HTR-8/SVneo (cell line): ENCODE results near the gene SCPEP1.
A peak's percentile ranks its signal among the peaks of the same experiment; 100 is the strongest.
"Not testable (repeated sequence)": the region's sequence is repeated elsewhere in the genome, so short reads cannot be mapped to it uniquely, and the experiment has no call there.

Source experiments
- DNase-seq: peaks from one replicate; pipeline ENCODE4 v3.0.0; 2011; ENCODE audit warnings: low spot score, mixed read lengths; ENCODE audit not compliant: insufficient read length
- FAIRE-seq: peaks from 2 replicates; lab custom pipeline; 2011; peaks lifted over from hg19 to GRCh38; lab: Jason Lieb, UNC

Gene SCPEP1

DNA sequence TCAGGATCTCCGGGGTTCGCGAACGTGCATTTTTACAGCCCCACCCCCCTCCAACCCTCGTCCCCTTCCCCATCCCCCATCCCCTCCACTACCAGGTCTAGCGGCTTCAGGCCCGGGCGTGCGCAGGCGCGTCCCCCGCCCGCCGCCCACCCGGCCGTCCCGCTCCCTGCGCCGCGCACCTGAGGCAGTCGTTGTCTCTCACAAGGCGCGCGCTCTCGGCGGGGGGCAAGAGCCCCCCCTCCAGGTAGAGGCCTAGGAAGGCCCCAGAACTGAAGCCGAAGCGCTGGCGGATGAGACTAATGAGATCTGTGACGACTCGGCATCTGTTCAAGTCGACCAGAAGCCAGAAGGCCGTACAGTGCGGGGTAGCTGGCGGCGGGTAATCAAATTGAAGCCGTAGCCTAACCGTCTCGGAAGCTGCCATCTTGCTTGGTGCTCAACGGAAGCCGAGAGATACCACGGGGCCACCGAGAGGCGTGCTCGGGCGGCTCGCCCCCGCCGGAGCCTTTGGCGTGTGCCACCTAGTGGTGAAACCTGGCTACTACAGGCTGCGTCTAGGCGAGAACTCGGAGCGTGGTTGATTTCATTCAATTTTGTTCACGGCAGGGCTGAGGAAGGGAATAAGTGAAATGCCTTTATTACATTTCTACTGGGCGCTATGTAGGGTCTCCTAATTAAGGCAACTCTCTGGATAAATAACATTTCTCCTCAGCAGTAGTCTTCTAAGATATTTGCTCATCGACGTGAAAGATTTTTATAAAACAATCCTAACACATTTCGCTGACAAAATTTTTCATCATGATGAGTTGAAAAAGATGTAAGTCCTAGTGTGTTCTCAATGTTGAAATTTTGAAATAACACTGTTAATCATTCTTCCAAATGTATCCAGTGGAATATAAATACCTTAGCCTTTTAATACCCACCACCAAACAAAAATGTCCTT lies 17.1 kb upstream of the SCPEP1 start, which contains the start of gene COIL:
Gene COIL (minus strand): TSS at position 455 of the 943 bp plus-strand sequence. CDS start 31 bp downstream, at position 424.
- DNase-seq (peak; percentile 96), FAIRE-seq (peak; percentile 89)

DNA sequence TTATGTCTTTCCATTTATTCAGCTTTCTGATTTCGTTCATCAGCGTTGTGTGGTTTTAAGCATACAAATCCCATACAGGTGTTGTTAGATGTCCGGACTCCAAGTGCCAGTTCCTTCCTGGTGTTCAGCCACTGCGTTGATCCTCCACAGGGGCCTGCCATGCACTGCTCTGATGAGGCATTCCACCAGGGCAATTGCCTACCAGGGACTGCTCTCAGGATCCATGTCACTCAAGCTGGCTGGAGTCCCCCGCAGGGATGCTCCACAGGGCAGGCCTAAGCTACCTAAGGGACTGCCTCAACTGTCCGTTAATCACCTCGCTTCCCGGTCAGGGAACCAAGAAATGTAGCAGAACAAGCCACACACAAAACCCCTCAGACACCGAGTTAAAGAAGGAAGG lies 12.7 kb upstream of the SCPEP1 start:
- FAIRE-seq, result not testable (repeated sequence)

DNA sequence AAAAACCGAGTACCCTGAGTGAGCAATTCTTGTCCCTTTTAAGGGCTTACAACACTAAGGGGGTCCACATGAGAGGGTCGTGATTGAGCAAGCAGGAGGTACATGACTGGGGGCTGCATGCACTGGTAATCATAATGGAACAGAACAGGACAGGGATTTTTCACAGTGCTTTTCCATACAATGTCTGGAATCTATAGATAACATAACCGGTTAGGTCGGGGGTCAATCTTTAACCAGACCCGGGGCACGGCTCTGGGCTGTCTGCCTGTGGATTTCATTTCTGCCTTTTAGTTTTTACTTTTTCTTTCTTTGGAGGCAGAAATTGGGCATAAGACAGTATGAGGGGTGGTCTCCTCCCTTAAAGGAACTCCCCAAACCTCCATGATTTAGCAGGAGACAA lies 12.2 kb upstream of the SCPEP1 start:
- not testable (repeated sequence) for DNase-seq, FAIRE-seq

More for the DNA sequence above, 12.7 kb upstream of the SCPEP1 start:
- DNase-seq, result not testable (repeated sequence)

DNA sequence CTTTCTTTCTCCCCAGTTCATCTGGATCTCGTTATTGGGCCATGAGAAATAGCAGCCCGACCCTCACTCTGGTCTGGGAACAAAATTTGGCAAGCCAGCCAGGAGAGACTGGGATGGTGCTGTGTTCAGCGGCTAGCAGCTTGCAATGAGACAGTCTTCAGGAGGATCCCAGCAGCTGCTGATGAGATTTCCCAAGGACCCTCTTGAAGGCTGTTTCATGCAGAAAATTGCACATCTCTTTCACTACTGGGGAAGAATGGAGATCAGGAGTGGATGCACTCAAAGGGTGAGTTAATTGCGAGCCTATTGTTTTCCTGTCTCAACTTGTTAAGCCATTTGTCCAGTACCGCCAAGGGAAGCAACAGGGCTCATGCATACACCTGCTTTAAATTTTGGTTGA lies 11.6 kb upstream of the SCPEP1 start:
- no peak for FAIRE-seq
- DNase-seq, result no peak

DNA sequence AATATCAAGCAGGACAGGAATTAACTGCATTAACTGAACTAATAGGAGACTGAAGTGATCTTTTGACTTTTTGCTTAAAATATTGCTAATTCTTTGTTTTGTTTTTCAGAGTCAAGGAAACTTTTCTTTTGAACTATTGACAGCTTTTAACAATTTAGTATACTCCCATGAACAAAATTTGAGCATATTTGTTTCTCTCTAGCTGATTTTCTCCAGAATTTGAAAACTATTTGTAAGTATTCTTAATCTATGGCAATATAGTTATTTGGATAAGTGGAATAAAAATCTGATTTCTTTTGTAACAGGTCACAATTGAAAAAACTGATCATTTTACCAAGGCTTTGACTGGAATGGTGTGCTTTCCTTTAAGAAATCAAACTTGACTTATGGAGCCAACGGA lies 7.0 kb upstream of the SCPEP1 start:
- DNase-seq (no peak), FAIRE-seq (no peak)

DNA sequence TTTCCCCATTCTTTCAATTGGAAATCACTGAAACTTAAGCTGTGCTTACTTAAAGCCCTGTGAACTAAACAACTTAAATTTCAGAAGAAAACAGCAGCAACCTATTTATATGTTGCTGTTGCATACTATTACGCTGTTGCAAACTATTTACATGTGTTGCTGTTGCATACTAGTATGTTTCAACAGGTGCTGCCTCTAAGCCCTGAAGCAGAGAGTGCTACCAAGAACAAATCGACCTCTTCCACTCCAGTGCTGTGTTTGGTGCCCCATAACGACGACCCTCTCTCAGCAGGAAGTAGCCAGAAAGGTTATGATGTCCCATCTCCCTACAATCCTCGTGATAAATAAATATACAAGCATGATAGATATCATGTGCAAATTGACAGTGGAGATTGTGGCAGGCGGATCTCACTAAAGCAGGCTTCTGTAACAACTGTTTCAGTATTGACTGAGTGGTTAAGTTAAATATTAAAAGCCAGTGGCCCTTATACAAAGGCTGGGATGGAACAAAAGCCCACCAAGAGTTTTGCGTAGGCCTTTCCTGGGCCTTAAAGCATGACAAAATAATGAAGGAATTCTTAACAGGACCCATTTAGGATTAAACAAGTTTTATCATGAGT lies 5.7 kb upstream of the SCPEP1 start:
- no peak for DNase-seq
- FAIRE-seq, result peak; percentile 89

DNA sequence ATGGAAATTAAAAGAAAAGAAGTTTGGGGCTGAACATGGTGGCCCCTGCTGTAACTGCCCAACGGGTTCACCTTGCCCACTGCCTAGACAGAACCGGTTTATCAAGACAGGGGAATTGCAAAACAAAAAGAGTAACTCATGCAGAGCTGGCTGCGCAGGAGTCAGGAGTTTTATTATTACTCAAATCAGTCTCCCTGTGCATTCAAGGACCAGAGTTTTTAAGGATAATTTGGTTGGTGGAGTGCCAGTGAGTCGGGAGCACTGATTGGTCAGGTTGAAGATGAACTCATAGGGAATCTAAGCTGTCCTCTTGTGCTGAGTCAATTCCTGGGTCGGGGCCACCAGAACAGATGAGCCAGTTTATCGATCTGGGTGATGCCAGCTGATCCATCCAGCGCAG lies 4.4 kb upstream of the SCPEP1 start:
- DNase-seq (no peak), FAIRE-seq (no peak)

DNA sequence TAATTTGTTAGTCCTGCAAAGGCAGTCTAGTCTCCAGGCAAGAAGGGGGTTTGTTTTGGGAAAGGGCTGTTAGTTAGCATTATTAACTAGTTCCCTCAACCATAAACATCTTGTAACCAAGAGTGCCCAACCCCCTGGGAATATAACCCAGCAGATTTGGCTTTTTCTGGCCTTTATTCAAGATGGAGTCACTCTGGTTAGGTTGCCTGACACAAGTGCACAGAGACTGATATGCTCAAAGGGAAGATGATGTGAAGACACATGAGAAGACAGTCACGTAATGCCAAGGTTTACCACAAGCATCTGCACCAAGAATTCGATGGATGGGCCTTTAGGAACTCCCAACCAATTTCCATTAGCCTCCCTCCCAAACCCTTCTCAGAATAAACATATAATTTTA lies 3.9 kb upstream of the SCPEP1 start:
- no peak for FAIRE-seq
- DNase-seq, result no peak

DNA sequence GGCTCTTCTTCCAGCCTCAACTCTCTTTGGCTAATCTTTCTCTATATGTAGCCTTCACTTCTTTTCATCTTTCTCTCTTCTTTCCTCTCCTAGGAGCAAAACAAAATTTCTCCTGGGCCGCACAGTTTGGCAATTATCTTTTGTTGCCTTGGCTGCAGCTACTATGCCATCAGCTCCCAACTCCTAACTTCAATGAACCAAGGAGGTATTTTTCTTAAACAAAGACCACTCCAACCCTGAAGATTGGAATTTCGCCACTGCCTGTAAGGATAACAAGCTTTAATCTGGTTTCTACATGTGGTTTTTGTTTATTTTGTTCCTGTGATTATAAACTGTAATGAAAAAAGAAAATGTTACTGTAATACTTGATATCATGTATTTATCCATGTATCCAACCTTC lies 2.3 kb upstream of the SCPEP1 start:
- no peak for DNase-seq
- no peak for FAIRE-seq

DNA sequence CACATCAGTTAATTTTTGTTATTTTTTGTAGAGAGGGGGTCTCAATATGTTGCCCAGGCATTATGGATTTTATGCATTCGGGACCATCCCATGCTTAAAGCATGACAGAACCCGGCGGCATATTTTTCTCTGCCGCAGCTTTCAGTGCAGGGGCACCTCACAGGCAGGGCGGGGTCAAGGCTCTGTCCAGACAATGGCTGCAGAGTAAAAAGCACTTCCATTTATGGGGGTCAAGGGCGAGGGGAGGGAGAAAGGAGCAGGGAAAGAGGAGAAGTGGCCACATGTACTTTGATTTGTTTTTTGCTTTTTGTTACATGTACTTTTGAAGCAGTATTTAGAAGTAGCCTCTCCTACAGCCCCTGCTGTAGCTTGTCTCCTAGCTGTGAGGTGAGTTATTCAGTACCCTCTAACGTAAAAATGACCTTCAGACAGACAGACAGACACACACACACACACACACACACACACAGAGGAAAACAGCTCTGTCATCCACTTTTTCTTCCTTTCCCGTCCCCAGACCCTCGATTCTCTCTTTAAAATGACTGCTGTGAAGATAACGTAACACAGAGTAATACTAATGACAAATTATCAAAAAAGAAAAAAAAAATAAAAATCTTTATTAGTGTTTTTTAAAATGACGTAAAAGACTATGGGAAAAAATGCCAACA lies 856 bp upstream of the SCPEP1 start:
- no peak for DNase-seq

DNA sequence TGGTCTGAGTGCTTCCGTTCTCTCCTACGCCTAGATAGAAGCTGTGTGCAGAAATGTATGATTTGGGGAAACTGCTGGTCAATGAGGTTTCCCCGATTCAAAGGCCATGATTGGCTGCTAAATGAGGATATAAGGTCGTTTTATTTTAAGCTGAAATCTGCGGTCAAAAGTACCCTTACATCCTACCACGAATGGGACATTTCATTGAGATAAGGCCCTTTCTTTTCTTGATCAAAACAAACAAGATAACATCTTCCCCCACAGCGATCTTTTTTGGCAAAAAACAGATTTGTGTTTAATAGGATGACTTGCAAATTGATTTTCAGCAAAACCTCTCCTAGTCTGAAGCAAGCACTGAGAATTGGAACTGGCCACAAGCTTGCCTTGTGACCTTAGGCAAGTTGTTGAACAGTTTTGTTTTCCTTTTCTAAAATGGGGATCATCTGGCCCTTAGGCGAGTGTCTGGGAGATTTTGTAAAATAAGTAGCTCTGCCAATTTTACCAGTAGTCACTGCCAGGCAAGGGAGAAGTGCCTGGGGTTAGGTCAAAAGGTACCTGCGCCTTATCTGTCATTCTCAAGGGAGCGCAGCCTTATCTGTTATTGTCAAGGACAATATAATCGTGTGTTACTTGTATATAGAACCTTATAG lies 635 bp downstream of the SCPEP1 start:
- peak; percentile 42 for FAIRE-seq
- DNase-seq, result no peak

More for the DNA sequence above, 856 bp upstream of the SCPEP1 start:
- FAIRE-seq, result no peak

DNA sequence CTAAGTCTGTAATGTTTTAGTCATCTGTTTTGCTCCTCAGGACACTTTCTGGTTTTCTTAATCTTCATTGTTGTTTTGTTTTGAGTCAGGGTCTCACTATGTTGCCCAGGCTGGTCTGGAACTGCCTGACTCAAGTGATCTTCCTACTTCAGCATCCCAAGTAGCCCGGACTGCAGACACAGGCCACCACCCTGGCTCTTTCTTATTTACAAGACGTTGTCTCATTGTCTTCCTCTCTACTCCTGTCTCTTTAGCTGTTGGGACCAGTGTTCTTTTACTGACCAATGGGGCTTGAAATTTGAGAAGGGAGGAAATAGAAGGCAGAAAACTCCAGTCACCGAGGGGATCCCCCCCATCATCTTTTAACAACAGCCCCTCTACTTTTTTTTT lies 1.2 kb downstream of the SCPEP1 start:
- FAIRE-seq, result no peak
- DNase-seq, result no peak

DNA sequence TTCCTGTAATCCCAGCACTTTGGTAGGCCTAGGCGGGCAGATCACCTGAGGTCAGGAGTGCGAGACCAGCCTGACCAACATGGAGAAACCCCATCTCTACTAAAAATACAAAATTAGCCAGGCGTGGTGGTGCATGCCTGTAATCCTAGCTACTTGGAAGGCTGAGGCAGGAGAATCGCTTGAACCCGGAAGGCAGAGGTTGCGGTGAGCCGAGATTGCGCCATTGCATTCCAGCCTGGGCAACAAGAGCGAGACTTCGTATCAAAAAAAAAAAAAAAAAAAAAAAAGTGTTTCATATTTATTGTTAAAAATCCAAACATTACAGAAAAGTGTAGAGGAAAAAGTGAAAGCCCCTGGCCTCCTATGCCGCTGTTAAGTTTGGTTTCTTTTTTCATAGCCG lies 2.6 kb downstream of the SCPEP1 start:
- FAIRE-seq, DNase-seq: not testable (repeated sequence)

DNA sequence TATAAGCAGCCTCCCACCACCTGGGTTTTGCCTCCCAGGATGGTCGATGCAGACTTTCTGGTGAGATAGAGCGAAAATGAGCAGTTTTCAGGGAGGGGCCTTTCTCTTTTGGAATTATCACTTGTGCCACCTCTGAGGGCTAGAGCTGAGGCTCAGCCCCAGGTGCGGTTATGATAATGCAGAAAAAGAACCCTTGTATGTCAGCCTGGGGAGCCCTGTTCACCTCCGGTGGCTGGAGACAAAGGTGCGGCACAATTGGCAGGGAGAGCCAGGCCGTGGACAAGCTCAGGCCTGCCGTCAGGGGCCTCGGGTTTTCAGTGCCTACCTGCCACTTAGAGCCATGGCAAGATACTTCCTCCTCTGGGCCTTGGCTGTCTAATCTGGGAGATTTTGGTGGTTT lies 4.4 kb downstream of the SCPEP1 start:
- FAIRE-seq (no peak), DNase-seq (no peak)

DNA sequence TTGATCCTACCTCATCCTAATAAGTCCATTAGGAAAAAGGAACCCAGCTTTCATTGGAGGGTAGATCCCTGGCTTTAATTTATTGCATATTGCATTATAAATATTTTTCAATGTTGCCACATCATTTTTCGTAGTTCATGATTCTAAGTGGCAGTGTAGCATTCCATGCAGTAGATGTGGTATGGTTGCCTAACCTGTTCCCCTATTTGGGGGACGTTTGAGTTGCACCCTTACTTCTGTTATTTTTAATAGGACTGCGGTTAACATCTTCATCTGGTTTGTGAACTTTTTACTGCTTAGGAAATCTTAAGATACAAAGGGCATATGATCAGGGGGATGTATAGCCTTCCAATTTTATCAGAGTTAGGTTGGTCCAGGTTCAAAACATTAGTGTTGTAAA lies 5.4 kb downstream of the SCPEP1 start:
- FAIRE-seq, result no peak
- DNase-seq, result no peak

DNA sequence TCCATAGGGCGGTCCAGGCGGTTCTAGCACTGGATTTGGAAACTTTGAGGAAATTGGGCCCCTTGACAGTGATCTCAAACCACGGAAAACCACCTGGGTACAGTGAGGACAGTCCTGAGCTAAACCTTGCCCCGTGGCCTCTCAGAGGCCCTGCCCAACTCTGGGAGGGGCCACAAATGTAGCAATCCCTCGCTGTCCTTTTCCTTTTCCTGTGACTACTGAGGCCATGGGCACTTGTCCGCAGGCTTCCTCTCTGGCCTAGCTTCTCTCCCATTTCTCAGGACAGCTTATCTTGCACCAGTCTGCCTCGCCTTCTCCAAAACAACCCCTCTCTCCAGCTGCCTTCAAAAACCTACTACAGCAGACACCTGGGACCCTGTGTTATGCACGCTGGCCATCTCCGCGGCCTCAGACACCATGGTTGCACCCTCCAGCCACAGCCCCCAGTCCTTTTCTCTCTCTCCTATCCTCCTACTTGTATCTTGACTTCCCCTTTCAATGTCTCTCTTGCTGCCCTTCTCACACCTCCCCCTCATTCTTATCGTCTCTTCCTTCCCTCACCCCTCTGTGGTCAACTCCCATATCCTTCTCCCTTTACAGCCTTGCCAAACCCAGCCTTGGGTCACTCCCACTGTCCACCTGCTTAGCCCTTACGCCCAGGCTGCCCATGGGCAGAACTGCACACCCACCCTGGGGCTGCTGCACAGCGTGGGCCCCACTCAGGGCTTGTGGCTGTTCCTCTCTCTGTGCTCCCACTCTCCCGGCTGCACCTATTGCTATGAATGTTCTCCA lies 7.6 kb downstream of the SCPEP1 start:
- FAIRE-seq, result peak; percentile 26
- no peak for DNase-seq

DNA sequence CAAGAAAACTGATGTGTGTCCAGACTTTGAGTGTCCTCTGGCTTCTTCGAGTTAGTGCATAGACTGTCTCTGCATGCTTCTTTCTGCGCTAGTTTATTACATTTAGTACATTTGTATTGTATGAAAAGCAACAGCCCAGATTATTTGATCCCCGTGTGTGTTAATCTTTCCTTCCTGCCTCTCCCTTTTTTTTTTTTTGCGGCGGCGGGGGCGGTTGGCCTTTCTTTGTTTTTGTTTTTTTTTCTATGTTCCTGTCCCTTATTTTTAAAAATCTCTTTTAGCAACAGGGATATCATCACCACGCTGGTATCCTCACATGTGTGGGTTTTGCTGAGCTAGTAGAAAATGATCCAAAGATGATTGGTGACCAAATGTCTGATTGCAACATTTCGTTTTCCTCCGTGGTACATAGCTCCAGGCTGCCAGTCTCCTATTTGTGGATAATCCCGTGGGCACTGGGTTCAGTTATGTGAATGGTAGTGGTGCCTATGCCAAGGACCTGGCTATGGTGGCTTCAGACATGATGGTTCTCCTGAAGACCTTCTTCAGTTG lies 9.4 kb downstream of the SCPEP1 start:
- FAIRE-seq, result no peak
- no peak for DNase-seq

DNA sequence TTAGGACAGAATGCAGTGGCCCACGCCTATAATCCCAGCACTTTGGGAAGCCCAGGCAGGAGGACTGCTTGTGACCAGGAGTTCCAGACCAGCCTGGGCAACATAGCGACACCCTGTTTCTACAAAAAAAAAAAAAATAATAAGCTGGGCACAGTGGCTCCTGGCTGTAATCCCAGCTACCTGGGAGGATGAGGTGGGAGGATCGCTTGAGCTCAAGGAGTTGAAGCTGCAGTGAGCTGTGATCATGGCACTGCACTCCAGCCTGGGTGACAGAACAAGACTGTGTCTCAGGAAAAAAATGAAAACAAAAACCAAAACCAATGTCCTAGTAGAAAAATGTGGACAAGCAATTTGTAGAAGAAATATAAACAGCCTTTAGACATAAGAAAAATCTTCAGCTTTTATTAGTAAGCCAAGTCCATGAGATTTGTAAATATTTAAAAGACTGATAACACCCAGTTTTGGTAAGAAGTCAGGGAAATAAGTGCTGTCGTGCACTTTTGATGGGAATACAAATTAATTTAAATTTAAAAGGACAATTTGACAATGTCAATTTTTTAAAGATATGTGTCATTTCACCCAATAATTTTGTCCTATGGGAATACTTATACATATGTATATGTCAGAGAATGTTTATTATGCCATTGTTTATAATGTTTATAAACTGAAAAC lies 11.1 kb downstream of the SCPEP1 start:
- FAIRE-seq, result no peak
- no peak for DNase-seq

DNA sequence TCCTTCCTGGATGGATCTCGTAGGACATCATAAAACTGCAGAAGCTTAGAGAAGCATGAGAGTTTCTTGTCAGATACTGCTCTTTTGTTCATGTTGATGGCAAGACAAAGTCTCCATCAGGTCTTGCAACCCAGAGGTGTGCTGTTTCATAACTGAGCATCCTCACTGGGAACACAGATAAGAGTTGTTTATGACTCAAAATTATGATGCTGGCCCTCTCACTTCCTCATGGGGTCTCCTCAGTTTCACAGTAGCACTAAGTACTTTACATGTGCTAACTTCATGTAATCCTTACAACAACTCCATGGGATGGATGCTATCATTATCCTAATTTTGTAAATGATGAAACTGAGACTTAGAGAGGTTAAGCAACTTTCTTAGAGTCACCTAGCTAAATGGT lies 14.4 kb downstream of the SCPEP1 start:
- no peak for DNase-seq
- peak; percentile 42 for FAIRE-seq
